Measurements from ENCODE around the gene SYT4. TPM values are rescaled to one million over a fixed set of nuclear protein-coding genes. Genes with fewer than 3 reads are reported as not detected.
"Not testable (repeated sequence)": the region's sequence is repeated elsewhere in the genome, so short reads cannot be mapped to it uniquely, and the experiment has no call there.

SYT4 gene, protein sequence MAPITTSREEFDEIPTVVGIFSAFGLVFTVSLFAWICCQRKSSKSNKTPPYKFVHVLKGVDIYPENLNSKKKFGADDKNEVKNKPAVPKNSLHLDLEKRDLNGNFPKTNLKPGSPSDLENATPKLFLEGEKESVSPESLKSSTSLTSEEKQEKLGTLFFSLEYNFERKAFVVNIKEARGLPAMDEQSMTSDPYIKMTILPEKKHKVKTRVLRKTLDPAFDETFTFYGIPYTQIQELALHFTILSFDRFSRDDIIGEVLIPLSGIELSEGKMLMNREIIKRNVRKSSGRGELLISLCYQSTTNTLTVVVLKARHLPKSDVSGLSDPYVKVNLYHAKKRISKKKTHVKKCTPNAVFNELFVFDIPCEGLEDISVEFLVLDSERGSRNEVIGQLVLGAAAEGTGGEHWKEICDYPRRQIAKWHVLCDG
- total RNA-seq (2014; rRNA removed; shearing (Covaris generic)): 0.11 and 1.3 TPM in 2 replicates

GRCh38 chr18:43277164-43277600, at the start of gene SYT4:
SYT4 (minus strand) TSS chr18:43277490; CDS start chr18:43277281, 209 bp downstream.
- peak; percentile 33 for DNase-seq
- H3K4me3 ChIP-seq (ENCODE audit: insufficient read depth, low read depth, low read length): peak within 1 kb of the TSS; percentile 37
- no peaks in the 10 kb centered on the region for H3K27me3 ChIP-seq (ENCODE audit: control insufficient read depth, insufficient read depth, low read length)
- H3K36me3 ChIP-seq (replicated peaks; ENCODE audit: control insufficient read depth, insufficient read depth, low read length): no peaks in the 10 kb centered on the region

DNA sequence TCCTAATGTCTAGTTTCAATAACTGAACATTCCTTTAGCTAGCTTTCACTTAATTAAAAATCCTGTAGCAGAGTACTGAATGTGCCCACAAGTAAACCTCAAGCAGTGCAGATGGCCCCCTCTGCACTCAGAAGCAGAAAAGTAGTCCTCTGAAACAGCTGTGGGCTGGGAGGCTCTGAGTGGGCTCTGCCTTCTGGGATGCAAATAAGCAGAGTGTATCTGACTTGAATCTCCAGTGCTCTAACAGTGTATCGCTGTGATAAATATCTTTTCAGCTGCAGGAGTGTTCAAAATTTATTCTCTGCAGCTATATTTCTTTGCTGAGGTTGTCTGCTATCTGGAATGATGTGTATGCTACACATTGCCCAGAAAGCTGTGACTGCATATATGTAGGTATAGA, 44.8 kb upstream of the SYT4 start:
- H3K4me3 ChIP-seq (ENCODE audit: insufficient read depth, low read depth, low read length): no peak overlapping the region
- no peaks in the 10 kb centered on the region for H3K27me3 ChIP-seq (ENCODE audit: control insufficient read depth, insufficient read depth, low read length)
- no peak for DNase-seq
- H3K36me3 ChIP-seq (replicated peaks; ENCODE audit: control insufficient read depth, insufficient read depth, low read length): no peaks in the 10 kb centered on the region

DNA sequence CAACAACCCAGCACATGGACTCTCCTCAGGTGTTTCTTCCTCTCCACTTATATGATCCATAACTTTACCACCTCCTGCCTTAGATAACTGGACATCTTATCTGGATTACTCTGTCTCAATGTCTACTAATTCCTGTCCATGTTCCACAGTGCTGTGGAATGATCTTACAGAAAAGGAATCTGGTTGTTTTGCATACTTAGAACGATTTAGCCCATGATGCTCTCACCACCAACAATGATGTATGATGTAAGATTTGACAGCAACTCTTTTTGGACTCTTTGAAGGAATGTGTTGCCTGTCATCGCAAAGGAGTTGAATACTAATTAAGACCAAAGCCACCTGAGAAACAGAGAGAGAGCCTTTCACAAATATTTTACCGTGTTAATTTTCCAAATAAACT, 37.7 kb upstream of the SYT4 start:
- H3K4me3 ChIP-seq (ENCODE audit: insufficient read depth, low read depth, low read length): no peak overlapping the region
- H3K36me3 ChIP-seq (replicated peaks; ENCODE audit: control insufficient read depth, insufficient read depth, low read length): no peaks in the 10 kb centered on the region
- H3K27me3 ChIP-seq (ENCODE audit: control insufficient read depth, insufficient read depth, low read length): no peaks in the 10 kb centered on the region
- DNase-seq: no peak

DNA sequence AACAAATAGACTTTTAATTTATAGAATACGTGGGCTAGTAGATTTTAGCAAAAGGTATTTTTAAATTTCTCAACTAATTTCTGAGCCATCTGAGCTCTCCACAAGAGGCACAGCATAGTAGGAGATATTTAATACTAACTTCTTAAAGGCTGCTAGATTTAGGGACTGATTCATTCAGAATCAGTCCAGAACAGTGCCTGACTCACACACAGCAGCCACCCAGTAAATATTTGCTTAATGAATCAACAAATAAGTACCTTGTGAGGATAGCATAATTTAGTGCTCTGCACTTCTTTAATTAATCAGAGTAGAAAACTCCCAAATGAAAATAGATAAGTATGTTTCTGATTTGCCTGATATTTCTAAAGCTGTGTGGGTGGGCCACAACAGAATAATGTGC, 35.6 kb upstream of the SYT4 start:
- Histone ChIP-seq H3K36me3 (replicated peaks; ENCODE audit: control insufficient read depth, insufficient read depth, low read length) (no peaks in the 10 kb centered on the region), H3K27me3 (ENCODE audit: control insufficient read depth, insufficient read depth, low read length) (no peaks in the 10 kb centered on the region), H3K4me3 (ENCODE audit: insufficient read depth, low read depth, low read length) (no peak overlapping the region)
- no peak for DNase-seq

DNA sequence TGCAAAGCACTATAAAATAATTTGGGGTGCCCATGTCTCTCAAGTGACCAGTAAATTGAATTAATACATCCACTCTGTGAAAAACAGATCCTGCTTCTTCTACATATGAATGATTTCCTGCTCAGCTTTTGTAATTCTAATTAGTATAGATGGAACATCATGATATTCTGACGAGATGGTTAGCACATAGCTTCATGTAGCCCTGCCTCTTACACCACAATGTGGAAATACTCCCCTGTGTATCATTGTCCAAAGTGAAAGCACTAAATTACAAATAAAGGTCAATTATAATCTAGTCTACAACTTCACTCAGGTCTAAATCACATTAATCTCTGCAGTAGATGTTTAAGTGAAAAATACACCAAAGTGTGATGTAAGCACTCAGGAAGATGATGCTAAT, 32.9 kb upstream of the SYT4 start:
- DNase-seq: no peak
- H3K36me3 ChIP-seq (replicated peaks; ENCODE audit: control insufficient read depth, insufficient read depth, low read length): no peaks in the 10 kb centered on the region
- H3K4me3 ChIP-seq (ENCODE audit: insufficient read depth, low read depth, low read length): no peak overlapping the region
- H3K27me3 ChIP-seq (ENCODE audit: control insufficient read depth, insufficient read depth, low read length): no peaks in the 10 kb centered on the region

DNA sequence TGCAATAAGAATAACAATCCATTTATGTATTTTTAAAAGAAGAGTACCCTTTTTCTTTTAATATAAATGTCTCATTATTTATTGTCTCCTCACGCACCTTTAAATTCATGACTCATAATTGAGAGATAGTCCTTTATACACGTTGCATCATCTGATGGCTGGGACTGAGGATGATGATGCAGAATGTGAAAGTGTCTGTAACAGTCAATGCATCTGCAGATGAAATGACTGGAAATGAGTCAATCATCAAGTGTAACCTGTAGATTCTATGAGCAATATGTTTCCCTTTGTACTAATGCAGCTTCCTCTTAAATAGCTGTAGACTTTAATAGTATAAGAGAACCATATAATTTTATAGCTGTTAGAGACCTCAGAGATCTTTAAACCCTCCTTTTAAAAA, 26.1 kb upstream of the SYT4 start:
- Histone ChIP-seq H3K36me3 (replicated peaks; ENCODE audit: control insufficient read depth, insufficient read depth, low read length) (no peaks in the 10 kb centered on the region), H3K27me3 (ENCODE audit: control insufficient read depth, insufficient read depth, low read length) (no peaks in the 10 kb centered on the region), H3K4me3 (ENCODE audit: insufficient read depth, low read depth, low read length) (no peak overlapping the region)
- no peak for DNase-seq

GRCh38 chr18:43286187-43286586, 8.9 kb upstream of the SYT4 start:
- H3K4me3 ChIP-seq (ENCODE audit: insufficient read depth, low read depth, low read length); H3K36me3 ChIP-seq (replicated peaks; ENCODE audit: control insufficient read depth, insufficient read depth, low read length); H3K27me3 ChIP-seq (ENCODE audit: control insufficient read depth, insufficient read depth, low read length); DNase-seq: not testable (repeated sequence)

DNA sequence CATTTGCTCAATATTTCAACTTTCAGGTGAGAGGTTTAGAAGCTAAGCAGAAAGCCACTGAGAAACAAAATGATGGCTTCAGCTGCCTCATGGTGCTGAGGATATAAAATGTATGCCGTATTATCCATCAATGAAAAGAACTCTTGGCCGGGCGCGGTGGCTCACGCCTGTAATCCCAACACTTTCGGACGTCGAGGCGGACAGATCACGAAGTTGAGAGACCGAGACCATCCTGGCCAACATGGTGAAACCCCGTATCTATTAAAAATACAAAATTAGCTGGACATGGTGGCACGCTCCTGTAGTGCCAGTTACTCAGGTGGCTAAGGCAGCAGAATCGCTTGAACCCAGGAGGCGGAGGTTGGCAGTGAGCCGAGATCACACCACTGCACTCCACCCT, 6.0 kb upstream of the SYT4 start:
- Histone ChIP-seq H3K36me3 (replicated peaks; ENCODE audit: control insufficient read depth, insufficient read depth, low read length) (no peaks in the 10 kb centered on the region), H3K27me3 (ENCODE audit: control insufficient read depth, insufficient read depth, low read length) (no peaks in the 10 kb centered on the region), H3K4me3 (ENCODE audit: insufficient read depth, low read depth, low read length) (no peak overlapping the region)
- no peak for DNase-seq

DNA sequence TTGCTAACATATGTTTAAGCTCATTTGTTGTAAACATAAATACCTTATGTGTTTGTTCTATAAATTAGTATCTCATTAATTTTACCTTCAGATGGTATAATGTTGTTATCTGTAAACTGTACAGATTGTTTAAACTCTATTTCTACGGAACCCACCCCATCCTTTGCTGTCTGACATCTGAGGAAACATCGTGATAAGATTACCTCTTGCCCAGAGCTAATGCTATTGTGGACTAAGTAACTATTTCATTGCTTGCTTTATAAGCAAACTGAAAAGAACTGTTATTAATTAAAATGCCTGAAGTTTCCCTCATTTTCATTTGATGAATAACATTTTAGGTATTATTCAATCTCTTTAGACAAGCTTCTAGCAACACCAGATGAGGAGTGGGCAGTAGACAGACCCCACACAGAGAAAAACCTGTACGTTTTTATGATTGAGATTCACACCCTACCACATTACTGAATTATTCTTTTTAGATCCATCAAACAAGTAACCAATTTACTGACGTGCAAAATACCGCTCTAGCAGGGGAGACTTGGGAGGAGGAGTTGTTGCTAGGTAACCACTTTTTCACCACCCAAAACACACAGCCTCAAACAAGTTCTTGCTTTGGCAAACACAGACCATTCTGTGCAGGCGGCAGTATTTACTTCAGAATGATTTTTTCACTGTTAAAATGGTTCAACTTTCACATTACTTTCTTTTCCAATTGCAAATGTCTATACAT, 1.9 kb upstream of the SYT4 start:
- H3K4me3 ChIP-seq (ENCODE audit: insufficient read depth, low read depth, low read length): no peak overlapping the region
- no peaks in the 10 kb centered on the region for H3K27me3 ChIP-seq (ENCODE audit: control insufficient read depth, insufficient read depth, low read length)
- no peaks in the 10 kb centered on the region for H3K36me3 ChIP-seq (replicated peaks; ENCODE audit: control insufficient read depth, insufficient read depth, low read length)
- DNase-seq: peak; percentile 45

GRCh38 chr18:43278355-43278754, 1.1 kb upstream of the SYT4 start:
- no peak for DNase-seq
- no peaks in the 10 kb centered on the region for H3K36me3 ChIP-seq (replicated peaks; ENCODE audit: control insufficient read depth, insufficient read depth, low read length)
- H3K27me3 ChIP-seq (ENCODE audit: control insufficient read depth, insufficient read depth, low read length): no peaks in the 10 kb centered on the region
- H3K4me3 ChIP-seq (ENCODE audit: insufficient read depth, low read depth, low read length): no peak overlapping the region

DNA sequence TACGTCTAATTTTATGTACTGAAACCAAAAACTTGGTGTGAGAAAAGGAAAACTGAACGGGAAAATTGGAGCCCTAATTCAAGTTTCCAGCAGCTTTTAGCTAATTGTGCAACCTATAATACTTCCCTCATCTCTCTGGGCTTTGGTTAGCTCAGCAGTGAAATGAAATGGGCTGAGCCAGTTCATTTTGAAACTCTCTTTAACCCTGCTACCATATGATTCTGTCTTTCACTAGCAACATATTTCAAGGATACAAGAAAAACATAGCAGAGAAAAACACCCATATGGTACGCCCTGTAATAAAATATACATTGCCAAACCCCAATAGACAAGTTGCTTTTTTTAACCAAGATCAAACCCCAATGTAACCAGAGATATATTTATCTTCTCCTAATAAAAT, 799 bp downstream of the SYT4 start:
- Histone ChIP-seq H3K27me3 (ENCODE audit: control insufficient read depth, insufficient read depth, low read length) (no peaks in the 10 kb centered on the region), H3K4me3 (ENCODE audit: insufficient read depth, low read depth, low read length) (no peak overlapping the region)
- DNase-seq: no peak

DNA sequence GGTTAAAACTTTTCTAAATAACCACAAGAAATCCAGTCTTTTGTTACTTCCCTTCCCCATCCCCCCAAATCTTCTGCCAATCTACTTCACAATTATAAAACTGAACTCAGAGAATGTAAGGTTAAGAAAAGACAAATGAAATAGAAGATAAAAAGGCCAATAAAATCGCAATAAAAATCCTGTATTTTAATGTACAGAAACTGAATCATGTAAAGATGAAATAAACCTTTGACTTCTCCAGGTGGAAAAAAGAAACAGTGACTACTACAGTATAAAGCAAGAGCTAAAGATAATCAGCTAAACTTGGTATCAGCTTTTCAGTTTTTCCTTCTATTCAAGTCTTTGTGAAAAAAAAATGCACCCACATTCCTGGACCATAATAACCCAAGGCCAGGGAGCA, 1.7 kb downstream of the SYT4 start:
- DNase-seq: no peak
- Histone ChIP-seq H3K4me3 (ENCODE audit: insufficient read depth, low read depth, low read length) (no peak overlapping the region), H3K27me3 (ENCODE audit: control insufficient read depth, insufficient read depth, low read length) (no peaks in the 10 kb centered on the region), H3K36me3 (replicated peaks; ENCODE audit: control insufficient read depth, insufficient read depth, low read length) (no peaks in the 10 kb centered on the region)

More for the DNA sequence above, 799 bp downstream of the SYT4 start:
- H3K36me3 ChIP-seq (replicated peaks; ENCODE audit: control insufficient read depth, insufficient read depth, low read length): no peaks in the 10 kb centered on the region

DNA sequence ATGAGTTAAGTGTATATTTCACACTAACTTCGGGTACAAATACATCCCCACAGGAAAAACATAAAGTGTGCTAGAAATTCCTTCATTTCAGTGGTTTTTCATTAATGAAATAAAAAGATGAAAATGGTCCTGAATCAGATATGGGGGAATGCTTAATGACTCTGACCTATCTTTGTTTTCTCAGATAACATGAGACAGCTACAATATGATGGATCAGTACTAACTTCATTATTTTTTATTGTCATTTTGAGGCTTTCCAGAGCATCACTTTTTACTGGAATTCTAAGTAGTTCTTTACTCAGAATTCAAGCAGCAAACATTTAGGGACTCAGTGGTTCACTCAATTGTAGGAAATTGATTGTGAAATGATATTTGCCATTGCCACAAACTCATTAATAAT, 2.8 kb downstream of the SYT4 start:
- DNase-seq: no peak

GRCh38 chr18:43271593-43272432, 5.5 kb downstream of the SYT4 start:
- peak; percentile 5 for DNase-seq
- Histone ChIP-seq H3K36me3 (replicated peaks; ENCODE audit: control insufficient read depth, insufficient read depth, low read length) (no peaks in the 10 kb centered on the region), H3K27me3 (ENCODE audit: control insufficient read depth, insufficient read depth, low read length) (no peaks in the 10 kb centered on the region), H3K4me3 (ENCODE audit: insufficient read depth, low read depth, low read length) (no peak overlapping the region)

More for the DNA sequence above, 2.8 kb downstream of the SYT4 start:
- Histone ChIP-seq H3K4me3 (ENCODE audit: insufficient read depth, low read depth, low read length) (no peak overlapping the region), H3K27me3 (ENCODE audit: control insufficient read depth, insufficient read depth, low read length) (no peaks in the 10 kb centered on the region), H3K36me3 (replicated peaks; ENCODE audit: control insufficient read depth, insufficient read depth, low read length) (no peaks in the 10 kb centered on the region)
